Small intestine (tissue), 7 donors: ENCODE data around the gene ATP8A2. TPM values are rescaled to one million over a fixed set of nuclear protein-coding genes. Genes with fewer than 3 reads are reported as not detected.

Experiments
- DNase-seq, 2 donors: peaks; one replicate each; pipeline versions ENCODE4 v3.0.0 to v3.0.0-alpha.2; 2013
- FAIRE-seq: peaks from 2 replicates; lab custom pipeline; 2012; peaks lifted over from hg19 to GRCh38; lab: Jason Lieb, UNC
- H3K27ac ChIP-seq, 3 donors: one replicate each; pipeline ENCODE4 v1.5.1; 2013; ENCODE audit warnings: low read length in 2 of 3, mild to moderate bottlenecking in 2 of 3, control low read depth in 1 of 3, inconsistent platforms in 1 of 3, low read depth in 1 of 3, moderate library complexity in 1 of 3
- H3K27me3 ChIP-seq, 3 donors: one replicate each; pipeline ENCODE4 v1.6.1; 2013; ENCODE audit warnings: low read length in 3 of 3, inconsistent platforms in 1 of 3; ENCODE audit not compliant: control insufficient read depth in 3 of 3, insufficient read depth in 3 of 3
- H3K36me3 ChIP-seq, 3 donors: one replicate each; pipeline ENCODE4 v1.6.1; 2013; ENCODE audit warnings: low read length in 3 of 3, inconsistent platforms in 1 of 3, low read depth in 1 of 3, mild to moderate bottlenecking in 1 of 3, moderate library complexity in 1 of 3; ENCODE audit not compliant: control insufficient read depth in 3 of 3, insufficient read depth in 2 of 3
- H3K4me1 ChIP-seq, 3 donors: one replicate each; pipeline ENCODE4 v1.6.1; 2013; ENCODE audit warnings: low read length in 2 of 3, inconsistent platforms in 1 of 3, low read depth in 1 of 3, mild to moderate bottlenecking in 1 of 3, moderate library complexity in 1 of 3; ENCODE audit not compliant: control insufficient read depth in 3 of 3, insufficient read depth in 2 of 3
- H3K4me3 ChIP-seq, 3 donors: one replicate each; pipeline ENCODE4 v1.5.1; 2013; ENCODE audit warnings: low read length in 3 of 3, control low read depth in 1 of 3, inconsistent platforms in 1 of 3, low read depth in 1 of 3, mild to moderate bottlenecking in 1 of 3, moderate library complexity in 1 of 3
- H3K9me3 ChIP-seq, 2 donors: one replicate each; pipeline ENCODE4 v1.6.1; 2013; ENCODE audit warnings: low read depth in 1 of 2, low read length in 1 of 2; ENCODE audit not compliant: control insufficient read depth in 2 of 2, insufficient read depth in 1 of 2
- WGBS, 3 donors: extraction: QIAGEN DNeasy Blood & Tissue Kit; methylation state at CpG; one replicate each; pipeline ENCODE4 v1.1.7; 2013; 5-methylcytosine and 5-hydroxymethylcytosine counted together
- polyA plus RNA-seq, 4 donors: library from polyadenylated mRNA; stranded (reverse) in 3 of 4; unstranded in 1 of 4; fragments of 200-250 nt in 3 of 4; fragments of 120-200 nt in 1 of 4; gene quantifications; one replicate each; pipeline versions ENCODE4 v1.2.1 to v1.2.3, GENCODE V29; 2013
- donor health status: healthy with polysubstance abuse.
- donor health status: control.
- donor health status: control.
- donor health status: Bipolar disorder and iron deficiency.
- donor health status: healthy.

The ATP8A2 gene
- polyA plus RNA-seq, 4 donors, result 0.72 to 0.79 TPM; not detected in 2

- Histone ChIP-seq H3K4me1 (no peaks in the 10 kb centered on the region), H3K4me3 (no peak overlapping the region), H3K9me3 (no peaks in the 10 kb centered on the region), H3K27me3 (peaks cover 2 to 25% (median 10%) of the 10 kb centered on the region in 3 donors), H3K27ac (no peak overlapping the region), H3K36me3 (no peaks in the 10 kb centered on the region)
- FAIRE-seq, result no peak
- 71 to 84% (median 78%) methylated on average over 7 of the region's 7 CpGs for WGBS, 3 donors
- DNase-seq, result no peak
Observed at GRCh38 chr13:25377244-25377962, 5.6 kb downstream of the ATP8A2 start.

GRCh38 chr13:25378528-25378927 lies 6.8 kb downstream of the ATP8A2 start:
- Histone ChIP-seq H3K36me3 (no peaks in the 10 kb centered on the region), H3K4me3 (no peak overlapping the region), H3K27ac (no peak overlapping the region), H3K27me3 (peaks cover 0 to 13% (median 4%) of the 10 kb centered on the region in 3 donors), H3K9me3 (no peaks in the 10 kb centered on the region), H3K4me1 (no peaks in the 10 kb centered on the region)
- DNase-seq (no peak), FAIRE-seq (no peak)
- WGBS, 3 donors, result 72 to 76% (median 75%) methylated on average over 5 of the region's 5 CpGs

- Histone ChIP-seq H3K27ac (no peak overlapping the region), H3K9me3 (no peaks in the 10 kb centered on the region), H3K4me3 (no peak overlapping the region), H3K4me1 (no peaks in the 10 kb centered on the region), H3K27me3 (peaks cover 0 to 9% (median 6%) of the 10 kb centered on the region in 3 donors), H3K36me3 (no peaks in the 10 kb centered on the region)
- WGBS, 3 donors, result 14 to 38% (median 24%) methylated on average over 1 of the region's 1 CpG
- FAIRE-seq, result no peak
- DNase-seq, result no peak
Observed at GRCh38 chr13:25379011-25379410, 7.2 kb downstream of the ATP8A2 start.

- Histone ChIP-seq H3K27me3 (peaks cover 0 to 5% (median 5%) of the 10 kb centered on the region in 3 donors), H3K27ac (no peak overlapping the region), H3K4me3 (no peak overlapping the region), H3K36me3 (no peaks in the 10 kb centered on the region), H3K4me1 (no peaks in the 10 kb centered on the region), H3K9me3 (no peaks in the 10 kb centered on the region)
- WGBS, 3 donors, result 75 to 83% (median 76%) methylated on average over 4 of the region's 4 CpGs
- FAIRE-seq, result no peak
- DNase-seq, result no peak
Observed at GRCh38 chr13:25380082-25380481, 8.3 kb downstream of the ATP8A2 start.

GRCh38 chr13:25380741-25381324 lies 9.1 kb downstream of the ATP8A2 start:
- Histone ChIP-seq H3K27ac (no peak overlapping the region), H3K4me1 (no peaks in the 10 kb centered on the region), H3K36me3 (no peaks in the 10 kb centered on the region), H3K4me3 (no peak overlapping the region), H3K27me3 (peaks cover 0 to 5% (median 3%) of the 10 kb centered on the region in 3 donors), H3K9me3 (no peaks in the 10 kb centered on the region)
- WGBS, 3 donors, result 59 to 73% (median 63%) methylated on average over 7 of the region's 7 CpGs
- DNase-seq, result no peak
- FAIRE-seq, result no peak

GRCh38 chr13:25384758-25385410 lies 13.1 kb downstream of the ATP8A2 start:
- H3K27me3 ChIP-seq, result peaks cover 0 to 7% (median 3%) of the 10 kb centered on the region in 3 donors
- H3K4me1 ChIP-seq, result no peaks in the 10 kb centered on the region
- FAIRE-seq (no peak), DNase-seq (no peak)
- no peaks in the 10 kb centered on the region for H3K36me3 ChIP-seq
- WGBS, 3 donors, result 39 to 49% (median 47%) methylated on average over 4 of the region's 4 CpGs
- no peaks in the 10 kb centered on the region for H3K9me3 ChIP-seq
- no peak overlapping the region for H3K27ac ChIP-seq
- H3K4me3 ChIP-seq, result no peak overlapping the region

- H3K27me3 ChIP-seq, result peaks cover 0 to 2% (median 0%) of the 10 kb centered on the region in 3 donors
- FAIRE-seq (no peak), DNase-seq (no peak)
- no peaks in the 10 kb centered on the region for H3K9me3 ChIP-seq
- no peaks in the 10 kb centered on the region for H3K4me1 ChIP-seq
- H3K4me3 ChIP-seq, result no peak overlapping the region
- H3K27ac ChIP-seq, result no peak overlapping the region
- WGBS, 3 donors, result 37 to 65% (median 40%) methylated on average over 4 of the region's 4 CpGs
- H3K36me3 ChIP-seq, result no peaks in the 10 kb centered on the region
Observed at GRCh38 chr13:25391932-25392331, 20.2 kb downstream of the ATP8A2 start.

- H3K9me3 ChIP-seq, result no peaks in the 10 kb centered on the region
- no peak overlapping the region for H3K27ac ChIP-seq
- H3K36me3 ChIP-seq, result no peaks in the 10 kb centered on the region
- H3K27me3 ChIP-seq, result no peaks in the 10 kb centered on the region
- no peak for FAIRE-seq
- 45 to 52% (median 49%) methylated on average over 4 of the region's 4 CpGs for WGBS, 3 donors
- no peak for DNase-seq
- no peak overlapping the region for H3K4me3 ChIP-seq
- H3K4me1 ChIP-seq, result no peaks in the 10 kb centered on the region
Observed at GRCh38 chr13:25394402-25395060, 22.8 kb downstream of the ATP8A2 start.
